CD1c-positive myeloid dendritic cell (primary cell): Measurements from ENCODE around the gene UNC13C.
A peak's percentile ranks its signal among the peaks of the same experiment; 100 is the strongest.

Source experiments
- DNase-seq: peaks from one replicate; pipeline ENCODE4 v3.0.0-alpha.2; 2016; ENCODE audit errors: extremely low spot score

The UNC13C gene

GRCh38 chr15:54481819-54482218 lies 503.6 kb downstream of the UNC13C start:
- DNase-seq, result no peak

- DNase-seq, result no peak
Observed at GRCh38 chr15:54482251-54482650, 504.0 kb downstream of the UNC13C start.

- DNase-seq, result no peak
Observed at GRCh38 chr15:54500330-54500729, 522.1 kb downstream of the UNC13C start.

GRCh38 chr15:54502416-54503075 lies 524.3 kb downstream of the UNC13C start:
- DNase-seq, result no peak

GRCh38 chr15:54504695-54505094 lies 526.5 kb downstream of the UNC13C start:
- no peak for DNase-seq

GRCh38 chr15:54506977-54507524 lies 528.8 kb downstream of the UNC13C start:
- DNase-seq, result no peak

- no peak for DNase-seq
Observed at GRCh38 chr15:54514601-54515000, 536.4 kb downstream of the UNC13C start.

- DNase-seq, result no peak
Observed at GRCh38 chr15:54515664-54516582, 537.7 kb downstream of the UNC13C start.

- DNase-seq, result no peak
Observed at GRCh38 chr15:54517366-54517765, 539.1 kb downstream of the UNC13C start.

- DNase-seq, result no peak
Observed at GRCh38 chr15:54518156-54518882, 540.1 kb downstream of the UNC13C start.

- DNase-seq, result no peak
Observed at GRCh38 chr15:54519577-54519976, 541.3 kb downstream of the UNC13C start.

- no peak for DNase-seq
Observed at GRCh38 chr15:54520616-54521015, 542.4 kb downstream of the UNC13C start.

- no peak for DNase-seq
Observed at GRCh38 chr15:54521206-54521605, 543.0 kb downstream of the UNC13C start.

- no peak for DNase-seq
Observed at GRCh38 chr15:54528021-54528420, 549.8 kb downstream of the UNC13C start.

GRCh38 chr15:54540721-54541120 lies 562.5 kb downstream of the UNC13C start:
- no peak for DNase-seq

- no peak for DNase-seq
Observed at GRCh38 chr15:54547491-54547890, 569.2 kb downstream of the UNC13C start.

GRCh38 chr15:54550954-54551353 lies 572.7 kb downstream of the UNC13C start:
- DNase-seq, result no peak

- DNase-seq, result no peak
Observed at GRCh38 chr15:54556231-54556630, 578.0 kb downstream of the UNC13C start.

- peak; percentile 6 for DNase-seq
Observed at GRCh38 chr15:54559405-54560069, 581.3 kb downstream of the UNC13C start.

GRCh38 chr15:54560417-54560816 lies 582.2 kb downstream of the UNC13C start:
- DNase-seq, result no peak

GRCh38 chr15:54564166-54564565 lies 585.9 kb downstream of the UNC13C start:
- peak; percentile 10 for DNase-seq

GRCh38 chr15:54566654-54567053 lies 588.4 kb downstream of the UNC13C start:
- no peak for DNase-seq
